GM12874 (cell line): ENCODE results near the gene ARSI.

ENCODE experiments used
- TF ChIP-seq, protein P1 (sequence below): IDR thresholded peaks from 2 replicates; pipeline ENCODE4 v1.5.1; 2011; ENCODE audit warnings: low read depth, mild to moderate bottlenecking, control low read depth, low read length, moderate library complexity; ENCODE audit not compliant: insufficient read depth

ARSI gene

GRCh38 chr5:150320044-150320613, 17.4 kb upstream of the ARSI start:
- TF ChIP-seq, protein P1, sequence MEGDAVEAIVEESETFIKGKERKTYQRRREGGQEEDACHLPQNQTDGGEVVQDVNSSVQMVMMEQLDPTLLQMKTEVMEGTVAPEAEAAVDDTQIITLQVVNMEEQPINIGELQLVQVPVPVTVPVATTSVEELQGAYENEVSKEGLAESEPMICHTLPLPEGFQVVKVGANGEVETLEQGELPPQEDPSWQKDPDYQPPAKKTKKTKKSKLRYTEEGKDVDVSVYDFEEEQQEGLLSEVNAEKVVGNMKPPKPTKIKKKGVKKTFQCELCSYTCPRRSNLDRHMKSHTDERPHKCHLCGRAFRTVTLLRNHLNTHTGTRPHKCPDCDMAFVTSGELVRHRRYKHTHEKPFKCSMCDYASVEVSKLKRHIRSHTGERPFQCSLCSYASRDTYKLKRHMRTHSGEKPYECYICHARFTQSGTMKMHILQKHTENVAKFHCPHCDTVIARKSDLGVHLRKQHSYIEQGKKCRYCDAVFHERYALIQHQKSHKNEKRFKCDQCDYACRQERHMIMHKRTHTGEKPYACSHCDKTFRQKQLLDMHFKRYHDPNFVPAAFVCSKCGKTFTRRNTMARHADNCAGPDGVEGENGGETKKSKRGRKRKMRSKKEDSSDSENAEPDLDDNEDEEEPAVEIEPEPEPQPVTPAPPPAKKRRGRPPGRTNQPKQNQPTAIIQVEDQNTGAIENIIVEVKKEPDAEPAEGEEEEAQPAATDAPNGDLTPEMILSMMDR: no peak

DNA sequence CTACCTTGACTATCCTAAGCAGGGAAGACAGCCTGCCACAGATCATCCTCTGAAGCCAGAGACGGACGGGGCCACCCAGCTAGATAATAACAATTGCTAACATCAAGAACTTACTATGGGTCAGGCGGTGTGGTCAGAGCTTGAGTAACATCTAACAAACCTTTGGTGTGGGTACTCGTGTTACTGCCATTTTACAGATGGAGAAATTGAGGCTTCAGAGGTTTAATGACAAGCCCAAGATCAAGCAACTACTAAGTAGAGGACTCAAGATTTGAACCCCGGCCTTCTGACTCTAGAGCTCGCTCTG, 16.7 kb upstream of the ARSI start:
- TF ChIP-seq, protein P1: no peak

DNA sequence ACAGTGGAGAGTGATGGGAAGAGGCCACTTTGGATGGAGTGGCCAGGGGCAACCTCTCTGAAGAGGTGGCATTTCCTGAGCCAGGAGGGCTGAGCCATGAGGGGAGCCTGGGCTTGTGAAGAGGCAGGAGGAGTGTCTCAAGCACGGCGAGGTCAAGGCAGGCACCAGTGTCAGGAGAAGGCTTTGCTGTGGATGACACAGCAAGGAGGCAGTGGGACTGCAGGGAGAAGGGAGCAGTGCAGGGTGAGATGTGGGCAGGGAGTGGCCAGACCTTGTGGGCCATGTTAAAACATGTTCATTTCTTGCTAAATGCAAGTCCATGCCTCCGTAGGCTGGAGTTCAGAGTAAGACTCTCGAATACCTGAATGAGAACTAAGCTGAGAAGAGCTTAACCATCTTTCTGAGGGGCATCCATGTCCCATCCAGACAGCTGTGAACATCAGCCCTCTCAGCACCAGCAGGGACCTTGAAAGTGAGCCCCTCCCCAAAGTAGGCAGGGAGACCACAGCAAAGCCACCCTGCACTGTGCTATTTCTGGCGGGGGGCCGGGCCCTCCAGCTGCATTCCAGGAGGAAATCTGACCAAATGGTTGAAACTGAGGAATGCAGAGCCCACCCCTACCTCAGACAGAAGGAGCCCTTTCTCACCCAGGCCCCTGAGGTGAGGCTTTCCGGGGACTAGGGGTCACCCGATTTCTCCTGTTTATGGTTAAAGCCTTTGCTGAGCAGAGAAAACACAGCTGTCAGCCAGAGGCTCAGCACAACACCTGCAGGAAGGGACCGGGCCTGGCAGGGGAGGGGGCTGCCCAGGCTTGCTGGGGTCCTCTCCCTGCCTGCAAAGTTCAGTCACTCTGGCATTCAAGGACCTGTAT, 16.1 kb upstream of the ARSI start:
- TF ChIP-seq, protein P1: no peak

- TF ChIP-seq, protein P1: no peak
Observed at GRCh38 chr5:150317048-150318003, 14.6 kb upstream of the ARSI start.

DNA sequence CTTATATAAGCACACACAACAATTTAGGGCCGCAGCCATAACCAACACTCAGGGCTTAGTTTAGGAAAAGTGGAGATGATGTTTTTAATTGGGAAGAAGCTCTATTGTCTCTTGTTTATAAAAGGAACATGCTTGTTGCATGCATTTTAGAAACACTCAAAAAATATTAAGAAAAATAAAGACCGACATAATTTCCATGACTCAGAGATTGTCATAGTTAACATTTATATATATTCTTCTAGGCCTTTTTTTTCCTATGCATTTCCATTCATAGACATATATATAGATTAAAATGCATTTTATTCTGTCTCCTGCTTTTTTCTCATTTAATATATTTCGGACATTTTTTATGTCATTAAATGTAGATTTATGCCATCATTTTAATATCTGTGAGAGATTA, 13.6 kb upstream of the ARSI start:
- TF ChIP-seq, protein P1: no peak

DNA sequence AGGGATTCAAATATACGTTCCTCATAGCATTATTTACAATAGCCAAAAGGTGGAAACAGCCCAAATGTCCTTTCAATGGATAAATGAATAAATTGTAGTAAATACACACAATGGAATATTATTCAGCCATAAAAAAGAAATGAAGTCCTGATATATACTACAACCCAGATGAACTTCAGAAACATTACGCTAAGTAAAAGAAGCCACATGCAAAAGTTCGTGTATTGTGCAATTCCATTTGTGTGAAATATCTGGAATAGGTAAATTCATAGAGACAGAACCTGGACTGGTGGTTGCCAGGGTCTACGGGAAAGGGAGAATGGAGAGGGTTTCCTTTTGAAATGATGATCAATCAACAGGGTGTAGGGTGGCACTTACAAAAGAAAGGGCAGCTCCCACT, 12.5 kb upstream of the ARSI start:
- TF ChIP-seq, protein P1: no peak
